Measurements from ENCODE around the gene E2F4.

GRCh38 chr16:67248073-67248400, 56.1 kb downstream of the E2F4 start:
- TF ChIP-seq CTCF (IDR thresholded peaks at IDR 0.05) (no peak), EZH2phosphoT487 (IDR thresholded peaks at IDR 0.05) (no peak)

Measured in neural progenitor cell (in vitro differentiated cells).